Measurements from ENCODE around the gene SBF2.
"Not testable (repeated sequence)": the region's sequence is repeated elsewhere in the genome, so short reads cannot be mapped to it uniquely, and the experiment has no call there.

- not testable (repeated sequence) for TF ChIP-seq CTCF (IDR thresholded peaks at IDR 0.05); EZH2 (IDR thresholded peaks at IDR 0.05; ENCODE audit: borderline replicate concordance, insufficient read depth, low read depth, low read length, poor library complexity, severe bottlenecking)
Observed at GRCh38 chr11:9945680-9946079, 348.3 kb downstream of the SBF2 start.

Data from B cell (primary cell).